Hepatocyte (in vitro differentiated cells): ENCODE results near the gene CFAP70. TPM values are rescaled to one million over a fixed set of nuclear protein-coding genes. Genes with fewer than 3 reads are reported as not detected.

Experiments
- DNase-seq: peaks from one replicate; pipeline ENCODE4 v3.0.0-alpha.2; 2016; ENCODE audit warnings: low spot score
- H2AFZ ChIP-seq: fragments of 200-600 bp; sonication (generic); 2 replicates; pipeline ENCODE4 v1.6.0; 2016; ENCODE audit warnings: antibody characterized with exemption, mild to moderate bottlenecking
- H3K27ac ChIP-seq: fragments of 200-600 bp; sonication (generic); 2 replicates; pipeline ENCODE4 v1.5.1; 2016; ENCODE audit warnings: mild to moderate bottlenecking
- H3K27me3 ChIP-seq: fragments of 200-600 bp; sonication (generic); 2 replicates; pipeline ENCODE4 v1.6.1; 2016
- H3K36me3 ChIP-seq: fragments of 200-600 bp; sonication (generic); replicated peaks from 2 replicates; pipeline ENCODE4 v1.5.1; 2016; ENCODE audit warnings: low read depth; ENCODE audit not compliant: insufficient read depth
- H3K4me1 ChIP-seq: fragments of 200-600 bp; sonication (generic); 2 replicates; pipeline ENCODE4 v1.5.1; 2016; ENCODE audit warnings: mild to moderate bottlenecking, moderate library complexity; ENCODE audit not compliant: insufficient read depth
- H3K4me2 ChIP-seq: fragments of 200-600 bp; sonication (generic); 2 replicates; pipeline ENCODE4 v1.6.0; 2016
- H3K4me3 ChIP-seq: fragments of 200-600 bp; sonication (generic); 2 replicates; pipeline ENCODE4 v1.5.1; 2016; ENCODE audit warnings: mild to moderate bottlenecking
- H3K79me2 ChIP-seq: fragments of 200-600 bp; sonication (generic); 2 replicates; pipeline ENCODE4 v1.6.0; 2017; ENCODE audit warnings: mild to moderate bottlenecking
- H3K9me2 ChIP-seq: fragments of 200-600 bp; sonication (generic); replicated peaks from 2 replicates; pipeline ENCODE4 v1.6.0; 2017; ENCODE audit warnings: mild to moderate bottlenecking; ENCODE audit not compliant: insufficient read depth
- H3K9me3 ChIP-seq: fragments of 200-600 bp; sonication (generic); 2 replicates; pipeline ENCODE4 v1.5.1; 2016; ENCODE audit warnings: low read depth, mild to moderate bottlenecking
- H4K20me1 ChIP-seq: fragments of 200-600 bp; sonication (generic); 2 replicates; pipeline ENCODE4 v1.6.0; 2016; ENCODE audit warnings: mild to moderate bottlenecking; ENCODE audit not compliant: insufficient read depth, poor library complexity, severe bottlenecking
- EZH2 ChIP-seq: fragments of 200-600 bp; sonication (generic); IDR thresholded peaks from 2 replicates; pipeline ENCODE4 v1.6.1; 2016; ENCODE audit warnings: antibody characterized with exemption, mild to moderate bottlenecking, borderline replicate concordance
- EZH2phosphoT487 ChIP-seq: fragments of 200-600 bp; sonication (generic); IDR thresholded peaks from one replicate; pipeline ENCODE4 v1.6.1; 2018; ENCODE audit warnings: antibody characterized with exemption, mild to moderate bottlenecking, low read depth, moderate library complexity; ENCODE audit not compliant: unreplicated experiment, severe bottlenecking
- WGBS: methylation state at CpG from one replicate; pipeline ENCODE4 v1.1.6; 2016; ENCODE audit warnings: low lambda C conversion rate; ENCODE audit errors: missing lambda C conversion rate; 5-methylcytosine and 5-hydroxymethylcytosine counted together
- polyA plus RNA-seq: library from polyadenylated mRNA; unstranded; fragments of >200 nt; fragmentation: Nextera tagmentation; extraction: Ambion mirVana; gene quantifications from 2 replicates; pipeline ENCODE4 v1.2.1, GENCODE V29; 2016
- total RNA-seq: library from RNA; depleted of rRNA; stranded (reverse); fragments of >200 nt; gene quantifications from 2 replicates; pipeline ENCODE4 v1.2.3, GENCODE V29; 2014
- TF ChIP-seq, protein P1 (sequence below): fragments of 200-600 bp; sonication (generic); IDR thresholded peaks from 2 replicates; pipeline ENCODE4 v1.5.1; 2016; ENCODE audit warnings: antibody characterized with exemption, mild to moderate bottlenecking; ENCODE audit not compliant: poor library complexity

Gene CFAP70
- total and polyA plus RNA-seq, 2 experiments from 2014 or later, result 1.6 to 3.9 TPM

DNA sequence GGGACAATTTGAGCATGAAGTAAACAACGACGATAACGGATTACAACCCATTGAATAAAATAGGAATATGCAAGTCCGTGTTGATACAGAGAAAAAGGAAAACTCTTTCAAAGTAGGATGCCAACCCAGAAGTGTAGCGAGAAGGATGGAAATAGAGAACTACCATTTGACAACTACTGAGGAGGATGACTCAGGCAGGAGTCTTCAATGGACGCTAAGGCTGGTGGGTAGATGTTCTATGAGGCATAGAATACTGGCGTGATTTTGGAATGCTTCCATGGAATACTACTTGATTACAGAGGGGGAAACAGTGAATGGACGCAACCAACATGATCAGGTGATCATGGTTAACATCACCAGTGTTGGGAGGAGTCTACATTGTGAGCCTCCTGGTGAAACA, 828 bp upstream of the CFAP70 start:
- no peaks in the 10 kb centered on the region for H3K27me3 ChIP-seq
- DNase-seq, result no peak
- no peaks in the 10 kb centered on the region for H3K79me2 ChIP-seq
- H3K4me1 ChIP-seq, result no peaks in the 10 kb centered on the region
- H3K9me2 ChIP-seq, result no peaks in the 10 kb centered on the region
- 90% methylated on average over 8 of the region's 8 CpGs for WGBS
- no peak overlapping the region for H3K4me3 ChIP-seq
- no peak overlapping the region for H3K27ac ChIP-seq
- TF ChIP-seq EZH2, result no peak
- TF ChIP-seq, protein P1, sequence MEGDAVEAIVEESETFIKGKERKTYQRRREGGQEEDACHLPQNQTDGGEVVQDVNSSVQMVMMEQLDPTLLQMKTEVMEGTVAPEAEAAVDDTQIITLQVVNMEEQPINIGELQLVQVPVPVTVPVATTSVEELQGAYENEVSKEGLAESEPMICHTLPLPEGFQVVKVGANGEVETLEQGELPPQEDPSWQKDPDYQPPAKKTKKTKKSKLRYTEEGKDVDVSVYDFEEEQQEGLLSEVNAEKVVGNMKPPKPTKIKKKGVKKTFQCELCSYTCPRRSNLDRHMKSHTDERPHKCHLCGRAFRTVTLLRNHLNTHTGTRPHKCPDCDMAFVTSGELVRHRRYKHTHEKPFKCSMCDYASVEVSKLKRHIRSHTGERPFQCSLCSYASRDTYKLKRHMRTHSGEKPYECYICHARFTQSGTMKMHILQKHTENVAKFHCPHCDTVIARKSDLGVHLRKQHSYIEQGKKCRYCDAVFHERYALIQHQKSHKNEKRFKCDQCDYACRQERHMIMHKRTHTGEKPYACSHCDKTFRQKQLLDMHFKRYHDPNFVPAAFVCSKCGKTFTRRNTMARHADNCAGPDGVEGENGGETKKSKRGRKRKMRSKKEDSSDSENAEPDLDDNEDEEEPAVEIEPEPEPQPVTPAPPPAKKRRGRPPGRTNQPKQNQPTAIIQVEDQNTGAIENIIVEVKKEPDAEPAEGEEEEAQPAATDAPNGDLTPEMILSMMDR, result no peak
- no peak for TF ChIP-seq EZH2phosphoT487
- peak overlapping the region; percentile 78 for H2AFZ ChIP-seq
- no peaks in the 10 kb centered on the region for H3K36me3 ChIP-seq
- no peaks in the 10 kb centered on the region for H3K9me3 ChIP-seq
- no peaks in the 10 kb centered on the region for H4K20me1 ChIP-seq
- peak overlapping the region; percentile 83 for H3K4me2 ChIP-seq

DNA sequence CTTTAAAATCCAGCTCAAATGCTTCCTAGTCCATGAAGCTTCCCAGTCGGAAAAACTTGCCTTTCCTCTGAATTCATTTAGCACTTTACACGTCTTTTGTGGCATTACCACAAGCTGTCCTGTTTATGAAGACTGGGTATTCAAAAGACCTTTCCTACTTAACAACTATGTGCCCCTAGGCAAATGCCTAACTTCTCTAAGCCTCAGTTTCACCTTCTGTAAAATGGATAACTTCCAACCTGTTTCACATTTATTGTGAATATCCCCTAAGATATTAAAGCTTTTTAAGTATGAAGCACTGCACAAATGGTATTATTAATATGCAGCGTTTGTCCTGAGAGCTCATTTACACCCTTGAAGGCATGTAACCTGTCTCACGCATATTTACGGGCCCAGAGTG, 843 bp downstream of the CFAP70 start:
- H3K27ac ChIP-seq, result peak overlapping the region; percentile 60

DNA sequence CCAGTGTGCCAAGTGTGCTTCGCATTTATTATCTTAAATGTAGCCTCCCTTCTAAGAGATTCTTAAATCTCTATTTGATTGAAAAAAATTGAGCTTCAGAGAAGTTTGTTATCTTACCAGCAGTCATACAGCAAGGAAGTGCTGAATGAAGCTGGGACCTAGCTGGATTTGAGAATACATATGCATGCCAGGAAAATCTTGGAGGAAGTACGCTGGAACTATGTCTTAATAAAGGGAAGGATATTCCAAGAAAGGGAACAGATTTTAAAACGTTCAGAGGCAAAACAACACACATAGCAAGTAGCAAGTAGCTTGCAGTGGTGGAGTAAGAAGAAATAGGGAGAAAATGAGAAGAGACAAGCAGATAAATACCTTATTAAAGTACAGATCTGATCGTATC, 1.5 kb downstream of the CFAP70 start:
- no peaks in the 10 kb centered on the region for H4K20me1 ChIP-seq
- no peaks in the 10 kb centered on the region for H3K9me3 ChIP-seq
- H3K36me3 ChIP-seq, result no peaks in the 10 kb centered on the region
- no peaks in the 10 kb centered on the region for H3K4me1 ChIP-seq
- DNase-seq, result no peak
- 72% methylated on average over 4 of the region's 4 CpGs for WGBS
- H3K27ac ChIP-seq, result no peak overlapping the region
- TF ChIP-seq EZH2, result no peak
- TF ChIP-seq, protein P1, result no peak
- H3K4me3 ChIP-seq, result no peak overlapping the region
- no peaks in the 10 kb centered on the region for H3K79me2 ChIP-seq
- H3K4me2 ChIP-seq, result no peak overlapping the region
- no peak overlapping the region for H2AFZ ChIP-seq
- H3K27me3 ChIP-seq, result no peaks in the 10 kb centered on the region
- no peaks in the 10 kb centered on the region for H3K9me2 ChIP-seq

More for the DNA sequence above, 843 bp downstream of the CFAP70 start:
- Histone ChIP-seq H3K9me2 (no peaks in the 10 kb centered on the region), H3K9me3 (no peaks in the 10 kb centered on the region), H3K4me3 (peak overlapping the region; percentile 33), H2AFZ (peak overlapping the region; percentile 63), H3K4me1 (no peaks in the 10 kb centered on the region), H4K20me1 (no peaks in the 10 kb centered on the region), H3K27me3 (no peaks in the 10 kb centered on the region), H3K4me2 (peak overlapping the region; percentile 83), H3K79me2 (no peaks in the 10 kb centered on the region), H3K36me3 (no peaks in the 10 kb centered on the region)
- WGBS, result 62% methylated on average over 5 of the region's 5 CpGs
- DNase-seq, result no peak
- TF ChIP-seq EZH2, result no peak
- TF ChIP-seq, protein P1, result no peak
- no peak for TF ChIP-seq EZH2phosphoT487

DNA sequence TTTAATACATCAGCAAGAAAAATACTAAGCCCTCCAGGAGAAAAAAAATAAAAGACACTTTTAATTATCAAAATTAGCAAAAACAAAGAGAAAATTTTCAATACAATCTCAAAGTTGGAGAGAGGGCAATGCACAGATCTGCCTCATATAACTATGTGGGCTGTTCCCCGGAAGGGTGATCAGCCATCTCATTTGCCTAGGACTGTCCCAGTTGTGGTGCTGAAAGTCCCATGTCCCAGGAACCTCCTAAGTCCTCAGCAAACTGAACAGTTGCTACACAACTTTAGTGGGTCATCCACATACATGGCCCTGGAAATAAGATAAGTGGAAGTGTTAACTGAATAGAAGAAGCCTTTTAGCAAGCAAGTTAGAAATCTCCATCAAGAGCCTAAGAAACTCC, 14.4 kb downstream of the CFAP70 start:
- H3K4me2 ChIP-seq, result no peak overlapping the region

More for the DNA sequence above, 14.4 kb downstream of the CFAP70 start:
- no peaks in the 10 kb centered on the region for H3K27me3 ChIP-seq
- no peaks in the 10 kb centered on the region for H4K20me1 ChIP-seq
- 86% methylated on average over 1 of the region's 1 CpG for WGBS
- H2AFZ ChIP-seq, result no peak overlapping the region
- no peak overlapping the region for H3K4me3 ChIP-seq
- no peaks in the 10 kb centered on the region for H3K79me2 ChIP-seq
- H3K9me2 ChIP-seq, result no peaks in the 10 kb centered on the region
- no peak for DNase-seq
- H3K9me3 ChIP-seq, result no peaks in the 10 kb centered on the region
- no peak for TF ChIP-seq EZH2
- TF ChIP-seq, protein P1, result no peak
- TF ChIP-seq EZH2phosphoT487, result no peak
- no peak overlapping the region for H3K27ac ChIP-seq
- H3K36me3 ChIP-seq, result no peaks in the 10 kb centered on the region
- H3K4me1 ChIP-seq, result no peaks in the 10 kb centered on the region
